Common myeloid progenitor, CD34-positive (primary cell): ENCODE measurements around the gene GCKR.

Experiments
- CTCF ChIA-PET: fragments of 350-600 bp; sonication (Branson Sonifier 250); formaldehyde crosslinking; loops from one replicate; lab custom pipeline; 2021; ENCODE audit warnings: antibody characterized with exemption; lab: Charles Lee
- POLR2A ChIA-PET: fragments of 350-600 bp; sonication (Branson Sonifier 250); formaldehyde crosslinking; loops from one replicate; lab custom pipeline; 2021; ENCODE audit warnings: antibody characterized with exemption; lab: Charles Lee
- DNase-seq, 3 donors: peaks; one replicate each; pipeline versions ENCODE4 v3.0.0 to v3.0.0-alpha.2; 2013
- H3K27ac ChIP-seq, 2 experiments: 1 replicate in 1 of 2; 2 replicates in 1 of 2; pipeline ENCODE4 v1.7.0; 2013; ENCODE audit warnings: inconsistent platforms in 2 of 2, low read length in 2 of 2, mild to moderate bottlenecking in 2 of 2, low read depth in 1 of 2, moderate library complexity in 1 of 2; ENCODE audit not compliant: severe bottlenecking in 2 of 2, insufficient read depth in 1 of 2, poor library complexity in 1 of 2
- H3K27me3 ChIP-seq, 5 experiments: replicated peaks in 2 of 5; 1 replicate in 3 of 5; 2 replicates in 2 of 5; pipeline versions ENCODE4 v1.6.1 to v1.7.0; 2013; ENCODE audit warnings: low read length in 4 of 5, mild to moderate bottlenecking in 2 of 5, moderate library complexity in 2 of 5, inconsistent platforms in 1 of 5; ENCODE audit not compliant: insufficient read depth in 5 of 5, control insufficient read depth in 4 of 5
- H3K36me3 ChIP-seq, 4 experiments: 1 replicate in 2 of 4; 2 replicates in 2 of 4; pipeline versions ENCODE4 v1.6.1 to v1.7.0; 2013; ENCODE audit warnings: low read length in 3 of 4, control low read depth in 1 of 4, mild to moderate bottlenecking in 1 of 4; ENCODE audit not compliant: control insufficient read depth in 4 of 4, insufficient read depth in 4 of 4
- H3K4me1 ChIP-seq, 4 experiments: 1 replicate in 3 of 4; 2 replicates in 1 of 4; pipeline versions ENCODE4 v1.6.1 to v1.7.1; 2013; ENCODE audit warnings: low read length in 3 of 4, mild to moderate bottlenecking in 3 of 4, control low read depth in 1 of 4, inconsistent platforms in 1 of 4, moderate library complexity in 1 of 4; ENCODE audit not compliant: control insufficient read depth in 4 of 4, insufficient read depth in 4 of 4; ENCODE audit errors: control extremely low read depth in 1 of 4
- H3K4me3 ChIP-seq, 7 experiments: 1 replicate in 4 of 7; 2 replicates in 3 of 7; pipeline versions ENCODE4 v1.5.1 to v1.7.0; 2013; ENCODE audit warnings: mild to moderate bottlenecking in 7 of 7, low read length in 6 of 7, moderate library complexity in 6 of 7, inconsistent platforms in 2 of 7, low read depth in 2 of 7, control low read depth in 1 of 7; ENCODE audit not compliant: insufficient read depth in 4 of 7, control insufficient read depth in 1 of 7; ENCODE audit errors: extremely low read depth in 1 of 7
- H3K9me3 ChIP-seq, 5 experiments: 1 replicate in 4 of 5; 2 replicates in 1 of 5; pipeline versions ENCODE4 v1.6.1 to v1.7.1; 2013; ENCODE audit warnings: low read length in 4 of 5, mild to moderate bottlenecking in 2 of 5, inconsistent platforms in 1 of 5, low read depth in 1 of 5, moderate library complexity in 1 of 5; ENCODE audit not compliant: control insufficient read depth in 4 of 5, insufficient read depth in 2 of 5; ENCODE audit errors: control extremely low read depth in 1 of 5
- WGBS: methylation state at CpG from one replicate; pipeline ENCODE4 v1.1.5; 2013; ENCODE audit not compliant: insufficient coverage; 5-methylcytosine and 5-hydroxymethylcytosine counted together

Gene GCKR

GRCh38 chr2:27506587-27506986 lies 9.9 kb downstream of the GCKR start:
- no peak for DNase-seq
- H3K9me3 ChIP-seq, result no peaks in the 10 kb centered on the region
- CTCF ChIA-PET, result no interaction called here
- 90% methylated on average over 6 of the region's 6 CpGs for WGBS
- H3K27ac ChIP-seq, result no peak overlapping the region
- peaks cover 0 to 5% (median 0%) of the 10 kb centered on the region in 5 experiments for H3K27me3 ChIP-seq
- no peak overlapping the region for H3K4me3 ChIP-seq
- POLR2A ChIA-PET, result no interaction called here
- no peaks in the 10 kb centered on the region for H3K4me1 ChIP-seq
- no peaks in the 10 kb centered on the region for H3K36me3 ChIP-seq

GRCh38 chr2:27507293-27507692 lies 10.7 kb downstream of the GCKR start:
- ChIA-PET POLR2A (no interaction called here), CTCF (no interaction called here)
- WGBS, result 82% methylated on average over 3 of the region's 4 CpGs
- Histone ChIP-seq H3K4me3 (no peak overlapping the region), H3K27me3 (peaks cover 0 to 5% (median 0%) of the 10 kb centered on the region in 5 experiments), H3K4me1 (no peaks in the 10 kb centered on the region), H3K27ac (no peak overlapping the region), H3K9me3 (no peaks in the 10 kb centered on the region), H3K36me3 (no peaks in the 10 kb centered on the region)
- no peak for DNase-seq

- DNase-seq, result peak in 2 of 3 donors; percentile 55 to 67
- ChIA-PET CTCF (no interaction called here), POLR2A (no interaction called here)
- no peak overlapping the region for H3K27ac ChIP-seq
- no peaks in the 10 kb centered on the region for H3K4me1 ChIP-seq
- H3K9me3 ChIP-seq, result no peaks in the 10 kb centered on the region
- no peak overlapping the region for H3K4me3 ChIP-seq
- H3K27me3 ChIP-seq, result peaks cover 0 to 5% (median 0%) of the 10 kb centered on the region in 5 experiments
- H3K36me3 ChIP-seq, result no peaks in the 10 kb centered on the region
- no CpG with 5 or more reads among the region's 6 CpGs for WGBS
Measured at GRCh38 chr2:27509326-27509725, 12.7 kb downstream of the GCKR start.

GRCh38 chr2:27518113-27518781 lies 21.6 kb downstream of the GCKR start:
- 87% methylated on average over 3 of the region's 5 CpGs for WGBS
- ChIA-PET POLR2A (no interaction called here), CTCF (interaction anchor here (0.9 kb wide), 1 partner anchor 19 kb away, joined by 3 read pairs; a partner anchor contains a TSS)
- no peak for DNase-seq
- H3K36me3 ChIP-seq, result no peaks in the 10 kb centered on the region
- H3K4me3 ChIP-seq, result no peak overlapping the region
- H3K27me3 ChIP-seq, result peaks cover 0 to 3% (median 0%) of the 10 kb centered on the region in 5 experiments
- no peaks in the 10 kb centered on the region for H3K4me1 ChIP-seq
- no peaks in the 10 kb centered on the region for H3K9me3 ChIP-seq
- no peak overlapping the region for H3K27ac ChIP-seq

GRCh38 chr2:27518782-27519113 lies 22.1 kb downstream of the GCKR start:
- DNase-seq, result no peak
- ChIA-PET CTCF (no interaction called here), POLR2A (no interaction called here)
- H3K36me3 ChIP-seq, result no peaks in the 10 kb centered on the region
- no peak overlapping the region for H3K4me3 ChIP-seq
- no peaks in the 10 kb centered on the region for H3K4me1 ChIP-seq
- H3K27me3 ChIP-seq, result peaks cover 0 to 3% (median 0%) of the 10 kb centered on the region in 5 experiments
- 100% methylated on average over 3 of the region's 4 CpGs for WGBS
- no peak overlapping the region for H3K27ac ChIP-seq
- no peaks in the 10 kb centered on the region for H3K9me3 ChIP-seq

- Histone ChIP-seq H3K27ac (no peak overlapping the region), H3K27me3 (no peaks in the 10 kb centered on the region), H3K9me3 (no peaks in the 10 kb centered on the region), H3K36me3 (no peaks in the 10 kb centered on the region), H3K4me3 (no peak overlapping the region), H3K4me1 (no peaks in the 10 kb centered on the region)
- POLR2A ChIA-PET, result no interaction called here
- DNase-seq, result no peak
- CTCF ChIA-PET, result no interaction called here
- 91% methylated on average over 2 of the region's 2 CpGs for WGBS
Measured at GRCh38 chr2:27520316-27520715, 23.7 kb downstream of the GCKR start.

- DNase-seq, result no peak
- POLR2A ChIA-PET, result no interaction called here
- Histone ChIP-seq H3K4me1 (no peaks in the 10 kb centered on the region), H3K4me3 (no peak overlapping the region), H3K9me3 (no peaks in the 10 kb centered on the region), H3K27ac (no peak overlapping the region), H3K36me3 (no peaks in the 10 kb centered on the region), H3K27me3 (no peaks in the 10 kb centered on the region)
- CTCF ChIA-PET, result no interaction called here
- WGBS, result 88% methylated on average over 6 of the region's 7 CpGs
Measured at GRCh38 chr2:27522400-27522945, 25.8 kb downstream of the GCKR start.
